IMR-90 (cell line): ENCODE measurements around the gene RAP1GAP2. TPM values are rescaled to one million over a fixed set of nuclear protein-coding genes. Genes with fewer than 3 reads are reported as not detected.

ENCODE experiments used
- ATAC-seq: fragments of 200-7000 bp; cut with Tn5 transposase; 2 replicates; pipeline ENCODE4 v1.9.1; 2020; ENCODE audit warnings: low read depth, mild to moderate bottlenecking, moderate library complexity
- BruUV-seq: library from RNA; stranded (reverse); fragments of 400-500 nt; replicated peaks from 2 replicates; lab custom pipeline; 2021; lab: Mats Ljungman, UMichigan
- CTCF ChIA-PET: fragments of 300-600 bp; formaldehyde crosslinking; extraction: SDS; loops from one replicate; lab custom pipeline; 2021; ENCODE audit warnings: antibody characterized with exemption; lab: Yijun Ruan, JAX
- POLR2A ChIA-PET: fragments of 300-600 bp; sonication (Branson Sonifier 250); formaldehyde crosslinking; loops from one replicate; lab custom pipeline; 2022; ENCODE audit warnings: antibody characterized with exemption; ENCODE audit not compliant: unreplicated experiment; lab: Charles Lee
- DNase-seq: peaks from one replicate; pipeline ENCODE4 v3.0.0; 2013
- H2AFZ ChIP-seq: replicated peaks from 2 replicates; pipeline ENCODE3; 2013; ENCODE audit warnings: low read length, mild to moderate bottlenecking; ENCODE audit not compliant: poor library complexity
- H2AK5ac ChIP-seq: 2 replicates; pipeline ENCODE4 v1.6.1; 2013; ENCODE audit warnings: low read depth, low read length, inconsistent platforms
- H2AK9ac ChIP-seq: replicated peaks from 2 replicates; pipeline ENCODE3; 2013; ENCODE audit warnings: mild to moderate bottlenecking, low read depth, low read length, moderate library complexity; ENCODE audit not compliant: poor library complexity
- H2BK120ac ChIP-seq: 2 replicates; pipeline ENCODE4 v1.6.1; 2013; ENCODE audit warnings: low read depth, low read length, inconsistent platforms
- H2BK15ac ChIP-seq: 3 replicates; pipeline ENCODE4 v1.6.1; 2013; ENCODE audit warnings: low read depth, low read length, inconsistent platforms
- H2BK20ac ChIP-seq: 2 replicates; pipeline ENCODE4 v1.6.1; 2013; ENCODE audit warnings: low read depth, mild to moderate bottlenecking, inconsistent platforms, low read length, moderate library complexity
- H2BK5ac ChIP-seq: 2 replicates; pipeline ENCODE4 v1.6.1; 2013; ENCODE audit warnings: mild to moderate bottlenecking, low read depth, low read length, inconsistent platforms; ENCODE audit not compliant: poor library complexity, severe bottlenecking
- H3K14ac ChIP-seq: replicated peaks from 2 replicates; pipeline ENCODE4 v1.6.1; 2013; ENCODE audit warnings: low read depth, low read length, inconsistent platforms
- H3K18ac ChIP-seq: 2 replicates; pipeline ENCODE4 v1.6.1; 2013; ENCODE audit warnings: low read depth, low read length, control low read depth
- H3K23ac ChIP-seq: 2 replicates; pipeline ENCODE4 v1.6.1; 2013; ENCODE audit warnings: low read depth, low read length, inconsistent platforms
- H3K27ac ChIP-seq: 2 replicates; pipeline ENCODE4 v1.5.1; 2013; ENCODE audit warnings: mild to moderate bottlenecking, control low read depth, low read length; ENCODE audit not compliant: insufficient read depth
- H3K27me3 ChIP-seq: 2 replicates; pipeline ENCODE4 v1.6.1; 2013; ENCODE audit warnings: low read length; ENCODE audit not compliant: control insufficient read depth, insufficient read depth
- H3K36me3 ChIP-seq: 2 replicates; pipeline ENCODE4 v1.6.1; 2013; ENCODE audit warnings: low read length, mixed read lengths; ENCODE audit not compliant: control insufficient read depth, insufficient read depth
- H3K4ac ChIP-seq: 2 replicates; pipeline ENCODE4 v1.6.1; 2013; ENCODE audit warnings: low read depth, low read length, inconsistent platforms
- H3K4me1 ChIP-seq: 2 replicates; pipeline ENCODE4 v1.6.1; 2013; ENCODE audit warnings: low read length, mixed read lengths; ENCODE audit not compliant: control insufficient read depth, insufficient read depth
- H3K4me2 ChIP-seq: 2 replicates; pipeline ENCODE4 v1.6.1; 2013; ENCODE audit warnings: low read depth, mild to moderate bottlenecking, control low read depth, low read length, moderate library complexity
- H3K4me3 ChIP-seq: 2 replicates; pipeline ENCODE4 v1.5.1; 2013; ENCODE audit warnings: low read depth, mild to moderate bottlenecking, control low read depth, low read length, moderate library complexity; ENCODE audit not compliant: insufficient read depth
- H3K56ac ChIP-seq: 2 replicates; pipeline ENCODE4 v1.6.1; 2013; ENCODE audit warnings: low read length, inconsistent platforms; ENCODE audit not compliant: insufficient read depth; ENCODE audit errors: extremely low read depth
- H3K79me1 ChIP-seq, 2 experiments: 2 replicates each; pipeline ENCODE4 v1.6.1; 2013; ENCODE audit warnings: low read length in 2 of 2, inconsistent platforms in 1 of 2, low read depth in 1 of 2
- H3K9ac ChIP-seq: 2 replicates; pipeline ENCODE4 v1.6.1; 2013; ENCODE audit warnings: low read depth, low read length, control low read depth
- H3K9me1 ChIP-seq: 2 replicates; pipeline ENCODE4 v1.6.1; 2013; ENCODE audit warnings: low read length, inconsistent platforms; ENCODE audit not compliant: insufficient read depth
- H3K9me3 ChIP-seq: 2 replicates; pipeline ENCODE4 v1.6.1; 2013; ENCODE audit warnings: low read length; ENCODE audit not compliant: control insufficient read depth, insufficient read depth
- H4K20me1 ChIP-seq: 2 replicates; pipeline ENCODE4 v1.6.1; 2013; ENCODE audit warnings: low read length, inconsistent platforms; ENCODE audit not compliant: insufficient read depth
- H4K5ac ChIP-seq: 2 replicates; pipeline ENCODE4 v1.6.1; 2013; ENCODE audit warnings: mild to moderate bottlenecking, low read depth, low read length, control low read depth
- H4K8ac ChIP-seq, 2 experiments: 2 replicates each; pipeline ENCODE4 v1.6.1; 2013; ENCODE audit warnings: low read depth in 2 of 2, low read length in 2 of 2, control low read depth in 1 of 2, inconsistent platforms in 1 of 2
- H4K91ac ChIP-seq: 2 replicates; pipeline ENCODE4 v1.6.1; 2013; ENCODE audit warnings: low read depth, low read length, inconsistent platforms; ENCODE audit not compliant: insufficient read depth
- CHD1 ChIP-seq: IDR thresholded peaks from 2 replicates; pipeline ENCODE4 v1.6.1; 2012; ENCODE audit warnings: low read depth, low read length, improper control_type of control experiment
- CTCF ChIP-seq: conservative IDR thresholded peaks from 2 replicates; pipeline ENCODE4 v1.5.1; 2012; ENCODE audit warnings: mild to moderate bottlenecking, low read depth, low read length, improper control_type of control experiment
- ELK1 ChIP-seq: fragments of 150-350 bp; IDR thresholded peaks from 2 replicates; pipeline ENCODE4 v1.6.1; 2016; ENCODE audit warnings: low read depth, mild to moderate bottlenecking, low read length, moderate library complexity, borderline replicate concordance
- FOS ChIP-seq: fragments of 150-350 bp; IDR thresholded peaks from 2 replicates; pipeline ENCODE4 v1.6.1; 2016; ENCODE audit warnings: low read depth, low read length
- MAFK ChIP-seq: IDR thresholded peaks from 2 replicates; pipeline ENCODE4 v1.6.1; 2012; ENCODE audit warnings: low read depth, low read length, improper control_type of control experiment
- MXI1 ChIP-seq: IDR thresholded peaks from 2 replicates; pipeline ENCODE4 v1.6.1; 2012; ENCODE audit warnings: low read depth, mild to moderate bottlenecking, low read length, moderate library complexity, borderline replicate concordance
- NFE2L2 ChIP-seq: fragments of 150-350 bp; IDR thresholded peaks from 2 replicates; pipeline ENCODE4 v1.6.1; 2016; ENCODE audit warnings: low read depth, mild to moderate bottlenecking, low read length
- POLR2A ChIP-seq: IDR thresholded peaks from 2 replicates; pipeline ENCODE4 v1.6.1; 2012; ENCODE audit warnings: mild to moderate bottlenecking, low read depth, low read length
- RAD21 ChIP-seq: IDR thresholded peaks from 2 replicates; pipeline ENCODE4 v1.6.1; 2012; ENCODE audit warnings: low read length, improper control_type of control experiment
- RCOR1 ChIP-seq: IDR thresholded peaks from 2 replicates; pipeline ENCODE4 v1.6.1; 2012; ENCODE audit warnings: mild to moderate bottlenecking, low read length, improper control_type of control experiment; ENCODE audit not compliant: insufficient replicate concordance
- RFX5 ChIP-seq: IDR thresholded peaks from 2 replicates; pipeline ENCODE4 v1.8.0; 2012; ENCODE audit warnings: low read depth, mild to moderate bottlenecking, low read length, moderate library complexity
- SMC3 ChIP-seq: fragments of 150-350 bp; IDR thresholded peaks from 2 replicates; pipeline ENCODE4 v1.6.1; 2016; ENCODE audit warnings: low read depth, mild to moderate bottlenecking, antibody characterized with exemption, low read length, moderate library complexity
- USF2 ChIP-seq: fragments of 150-350 bp; IDR thresholded peaks from 2 replicates; pipeline ENCODE4 v1.6.1; 2017; ENCODE audit warnings: mild to moderate bottlenecking, antibody characterized with exemption, low read length, low read depth
- WGBS, 2 experiments: methylation state at CpG; one replicate each; pipeline versions ENCODE4 v1.1.5 to v1.1.7; 2013; ENCODE audit warnings: missing lambda C conversion rate in 2 of 2; ENCODE audit not compliant: insufficient read length in 1 of 2; ENCODE audit errors: extremely low coverage in 2 of 2; 5-methylcytosine and 5-hydroxymethylcytosine counted together
- dilution Hi-C: fragments of 300-500 bp; cut with HindIII; formaldehyde crosslinking; loops from one replicate; pipeline ENCODE4 v1.14.3; 2018; ENCODE audit warnings: low sequenced_read_pairs; ENCODE audit not compliant: unreplicated experiment
- in situ Hi-C: fragments of 300-500 bp; cut with MboI; formaldehyde crosslinking; loops from 3 replicates; pipeline ENCODE4 v1.14.3; 2019; ENCODE audit warnings: low sequenced_read_pairs, inconsistent platforms, mixed read lengths
- intact Hi-C: fragments of 100-400 bp; cut with micrococcal nuclease; formaldehyde crosslinking; loops from 2 replicates; pipeline ENCODE4 v1.10.0; 2022
- polyA plus RNA-seq, 3 experiments: library from polyadenylated mRNA; depleted of rRNA; stranded (reverse); fragments of >200 nt; gene quantifications; 2 replicates each; pipeline ENCODE4 v1.2.3, GENCODE V29; 2012; ENCODE audit warnings: low replicate concordance in 1 of 3
- total RNA-seq: library from RNA; depleted of rRNA; stranded (reverse); fragments of >200 nt; gene quantifications from 2 replicates; pipeline ENCODE4 v1.2.3, GENCODE V29; 2012

RAP1GAP2 gene
- total and polyA plus RNA-seq, 2 of the 4 experiments (the other 2 are of a cell fraction), result 5.7 to 7.5 TPM

DNA sequence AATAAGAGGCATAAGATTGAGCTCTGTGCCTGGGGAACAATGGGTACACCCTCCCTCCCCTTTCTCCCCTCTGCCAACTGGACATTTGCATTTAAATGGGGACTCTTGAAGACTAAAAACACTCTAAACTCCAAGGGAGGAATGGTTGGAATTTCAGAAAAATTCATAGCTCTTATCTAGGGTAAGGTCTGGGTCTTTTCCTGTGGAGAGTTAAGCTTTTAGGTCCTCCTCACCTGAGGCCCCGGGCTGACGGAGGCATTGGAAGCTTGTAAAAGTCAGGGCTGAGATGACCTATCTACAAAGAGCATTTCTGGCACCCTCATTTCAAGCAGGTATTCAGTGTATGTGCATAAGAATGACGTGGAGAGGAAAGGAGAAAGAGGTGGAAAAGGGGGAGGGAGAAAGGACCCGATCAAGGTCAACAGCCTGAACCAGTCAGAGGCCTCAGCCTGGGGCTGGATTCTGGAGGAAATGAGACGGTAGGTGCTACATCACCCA is 78.0 kb downstream of the RAP1GAP2 start:
- intact Hi-C loops (no loop called here), in situ Hi-C loops (no loop called here), dilution Hi-C loops (no loop called here)
- Histone ChIP-seq H3K27me3 (no peaks in the 10 kb centered on the region), H3K56ac (no peak overlapping the region), H3K4me1 (no peaks in the 10 kb centered on the region), H3K4me3 (no peak overlapping the region), H3K9ac (no peak overlapping the region), H4K8ac (no peak overlapping the region), H3K27ac (no peak overlapping the region), H2AK9ac (peak overlapping the region; percentile 3), H3K23ac (no peak overlapping the region), H2BK5ac (no peak overlapping the region), H3K9me3 (no peaks in the 10 kb centered on the region), H3K79me1 (peaks cover 4 to 17% of the 10 kb centered on the region in 2 experiments; a peak in 1 of 4 replicates), H2BK15ac (no peak overlapping the region), H4K5ac (no peak overlapping the region), H4K20me1 (no peaks in the 10 kb centered on the region), H2BK120ac (no peak overlapping the region), H2BK20ac (no peak overlapping the region), H3K4me2 (no peak overlapping the region), H3K18ac (no peak overlapping the region), H2AK5ac (no peak overlapping the region), H3K36me3 (no peaks in the 10 kb centered on the region), H3K4ac (no peak overlapping the region), H3K14ac (no peak overlapping the region), H3K9me1 (no peaks in the 10 kb centered on the region), H4K91ac (no peak overlapping the region), H2AFZ (no peak overlapping the region)
- BruUV-seq, result no TSS peak
- ChIA-PET CTCF (no interaction called here), POLR2A (no interaction called here)
- TF ChIP-seq RCOR1, result no peak
- TF ChIP-seq SMC3, result no peak
- TF ChIP-seq CHD1, result no peak
- no peak for TF ChIP-seq MAFK
- no peak for TF ChIP-seq RAD21
- no peak for TF ChIP-seq CTCF
- no peak for TF ChIP-seq ELK1
- no peak for TF ChIP-seq RFX5
- TF ChIP-seq FOS, result no peak
- TF ChIP-seq NFE2L2, result no peak
- no peak for TF ChIP-seq MXI1
- no peak for TF ChIP-seq POLR2A
- no peak for TF ChIP-seq USF2
- no peak for ATAC-seq
- no peak for DNase-seq
- WGBS, 2 experiments, result 40% methylated on average over 1 of the region's 5 CpGs; no CpG with 5 or more reads in 1 of the 2 experiments
